Raji (cell line): Measurements from ENCODE around the gene CDH12.

ENCODE experiments used
- POLR2A ChIP-seq: IDR thresholded peaks from 2 replicates; pipeline ENCODE4 v1.6.1; 2011; ENCODE audit warnings: low read depth, low read length, control low read depth; ENCODE audit not compliant: insufficient read depth

Gene CDH12

DNA sequence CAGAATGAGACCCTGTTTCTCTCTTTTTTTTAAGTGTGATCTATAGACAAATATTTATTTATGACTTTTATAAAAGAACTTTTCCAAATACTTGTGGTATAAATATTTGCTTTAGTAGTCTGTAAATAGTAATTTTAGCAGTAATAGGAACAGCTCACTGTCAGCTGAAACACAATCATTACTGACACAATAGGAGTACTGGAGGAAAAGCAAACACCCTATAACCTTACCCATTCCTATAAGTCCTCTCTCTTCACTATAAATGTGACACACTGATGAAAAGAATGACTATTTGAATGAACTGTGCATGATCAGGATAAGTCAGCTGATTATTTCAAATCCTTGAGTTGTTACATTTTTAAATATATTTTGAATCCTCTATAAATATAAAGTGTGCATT, 72.4 kb downstream of the CDH12 start:
- TF ChIP-seq POLR2A, result no peak

GRCh38 chr5:22779499-22779898, 73.6 kb downstream of the CDH12 start:
- no peak for TF ChIP-seq POLR2A

DNA sequence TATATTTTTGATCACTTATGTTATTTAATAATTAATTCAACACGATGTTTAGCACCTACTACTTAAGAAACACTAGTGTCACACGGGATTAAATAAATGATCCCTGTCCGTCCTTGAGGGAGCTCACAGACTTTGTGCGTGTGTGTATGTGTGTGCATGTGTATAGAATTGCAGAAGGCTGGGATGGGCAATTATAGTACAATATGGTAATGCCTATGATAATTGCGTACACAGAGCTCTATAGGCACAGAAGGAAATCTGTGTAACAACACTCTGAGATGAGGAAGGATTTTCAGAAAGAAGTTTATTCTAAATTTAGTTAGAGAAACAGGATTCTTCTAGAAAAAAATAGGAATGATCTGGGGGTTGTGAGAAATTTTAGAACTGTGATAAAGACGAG, 76.9 kb downstream of the CDH12 start:
- TF ChIP-seq POLR2A, result no peak

DNA sequence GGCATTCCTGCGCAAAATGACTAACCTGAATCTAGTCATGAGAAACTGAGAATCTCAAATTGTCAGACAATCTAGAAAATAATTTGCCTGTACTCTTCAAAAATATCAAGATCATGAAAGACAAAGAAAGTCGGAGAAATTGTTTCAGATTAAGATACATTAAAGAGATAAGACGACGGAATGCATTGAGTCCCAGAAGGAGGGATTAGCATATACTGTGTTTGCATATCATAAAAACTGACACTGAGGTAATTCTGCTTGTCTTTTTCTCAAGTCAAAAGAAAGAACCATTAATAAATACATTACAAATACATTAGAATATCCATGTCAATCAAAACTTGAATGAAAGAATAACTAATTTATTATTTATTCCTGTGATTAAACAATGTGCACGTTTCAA, 88.4 kb downstream of the CDH12 start:
- no peak for TF ChIP-seq POLR2A

DNA sequence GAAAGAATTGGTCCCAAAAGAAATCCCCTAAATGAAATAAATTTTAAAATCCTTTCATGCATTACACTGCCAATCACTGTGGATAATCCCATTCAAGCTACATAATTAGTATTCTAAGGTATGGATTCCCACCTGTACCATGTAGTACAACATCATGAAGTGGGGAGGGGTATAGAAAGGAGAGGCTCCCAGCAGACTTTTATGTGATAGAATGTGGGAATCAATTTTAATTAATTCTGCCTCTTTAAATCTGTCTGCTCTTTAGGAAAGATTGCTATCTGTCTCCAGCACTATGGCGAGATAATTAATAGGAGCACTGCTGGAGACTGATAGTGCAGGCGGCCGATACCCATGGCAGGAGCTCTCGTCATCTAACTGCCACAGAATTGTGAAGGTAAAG, 95.4 kb downstream of the CDH12 start:
- TF ChIP-seq POLR2A, result no peak

GRCh38 chr5:22754155-22754554, 99.0 kb downstream of the CDH12 start:
- TF ChIP-seq POLR2A, result no peak

DNA sequence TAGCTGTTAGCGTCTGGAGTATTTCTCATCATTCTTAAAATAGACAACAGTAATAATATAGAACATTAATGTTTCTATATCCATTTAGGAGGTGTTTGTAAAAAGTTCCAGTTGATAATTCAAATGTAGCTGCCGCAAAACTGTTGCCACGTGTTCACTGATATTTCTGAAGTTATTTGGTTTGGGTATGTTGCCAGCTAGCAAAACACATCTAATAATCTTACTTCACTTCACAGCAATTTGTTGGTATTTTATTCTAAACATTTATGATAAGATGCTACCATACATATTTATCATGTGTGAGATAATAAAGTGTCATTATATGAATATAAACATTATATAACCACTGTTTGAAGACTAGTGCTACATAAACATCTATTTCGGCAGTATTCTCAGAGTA, 101.6 kb downstream of the CDH12 start:
- no peak for TF ChIP-seq POLR2A

DNA sequence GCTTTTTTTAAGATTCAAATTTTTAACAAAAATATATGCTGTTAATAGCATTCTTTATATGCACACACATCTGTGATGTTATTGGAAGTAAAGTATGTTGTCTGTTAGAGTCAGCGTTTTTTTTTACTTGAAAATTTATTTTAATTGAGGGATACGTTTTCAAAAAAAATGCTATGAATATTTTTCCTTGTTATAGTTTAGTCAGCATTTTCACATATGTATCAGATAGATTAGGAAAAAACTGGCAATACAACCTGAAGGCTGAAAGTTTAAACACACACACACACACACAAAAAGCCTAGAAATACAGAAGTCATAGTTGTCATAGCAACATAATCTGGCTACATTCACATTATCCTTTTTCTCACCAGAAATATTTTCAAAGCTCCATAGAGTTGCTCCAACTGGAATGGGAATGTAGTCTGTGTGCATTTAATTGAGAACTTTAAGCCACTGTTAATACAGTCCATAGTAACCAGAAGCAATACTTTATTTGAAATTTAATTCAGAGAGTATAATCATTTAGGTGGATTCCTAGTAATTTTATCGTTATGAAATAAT, 116.6 kb downstream of the CDH12 start:
- TF ChIP-seq POLR2A, result no peak

- TF ChIP-seq POLR2A, result no peak
Measured at GRCh38 chr5:22734907-22735306, 118.2 kb downstream of the CDH12 start.

- TF ChIP-seq POLR2A, result no peak
Measured at GRCh38 chr5:22728610-22729009, 124.5 kb downstream of the CDH12 start.

DNA sequence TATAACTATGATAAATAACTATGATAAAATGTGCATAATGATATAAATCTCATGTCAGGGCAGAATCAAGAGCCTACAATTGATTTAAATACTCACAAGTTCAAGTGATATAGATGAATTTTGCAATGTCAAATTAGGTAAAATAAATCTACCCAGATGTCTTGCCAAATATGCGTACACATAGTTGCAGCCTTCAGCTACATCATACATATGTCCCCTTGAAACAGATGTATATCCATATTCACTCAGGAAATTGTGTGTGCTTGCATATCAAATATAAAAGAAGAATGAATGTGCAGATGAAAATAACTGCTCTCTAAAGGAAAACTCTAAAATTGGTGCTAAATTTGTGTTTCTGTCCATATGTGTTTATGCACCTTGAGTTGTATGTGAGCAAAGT, 130.7 kb downstream of the CDH12 start:
- TF ChIP-seq POLR2A, result no peak

DNA sequence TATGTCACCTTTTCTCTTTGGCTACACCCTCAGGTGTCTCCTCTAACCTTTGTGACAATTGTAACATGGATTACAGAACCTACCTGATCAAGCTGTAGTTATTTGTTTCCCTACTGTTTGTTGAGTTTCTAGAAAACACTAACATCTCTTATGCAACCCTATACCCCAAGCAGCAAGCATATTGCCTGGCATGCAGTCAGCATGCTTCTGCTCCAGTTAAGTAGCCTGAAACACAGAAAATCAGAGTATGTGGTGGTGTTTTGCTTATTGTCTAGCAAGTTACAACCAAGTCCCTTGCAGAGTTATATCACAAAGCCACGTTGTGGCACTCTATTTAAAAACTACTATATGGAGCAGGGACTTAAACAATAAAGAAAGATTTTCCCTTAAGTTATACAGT, 131.1 kb downstream of the CDH12 start:
- TF ChIP-seq POLR2A, result no peak

DNA sequence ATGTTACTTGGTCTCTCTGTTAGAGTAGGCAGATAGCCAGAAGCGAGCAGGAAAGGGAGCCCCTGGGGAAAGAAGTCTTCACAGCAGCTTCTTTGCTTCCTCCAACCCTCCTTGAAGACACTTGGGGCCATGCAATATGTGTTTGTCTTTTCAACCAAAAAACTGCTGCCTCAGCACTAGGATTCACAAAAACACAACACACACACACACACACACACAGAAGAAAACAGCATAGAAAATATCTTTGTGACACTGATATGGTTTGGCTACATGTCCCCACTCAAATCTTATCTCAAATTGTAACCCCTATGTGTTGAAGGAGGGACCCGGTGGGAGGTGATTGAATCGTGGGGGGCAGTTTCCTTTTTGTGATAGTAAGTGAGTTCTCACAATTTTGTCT, 133.3 kb downstream of the CDH12 start:
- no peak for TF ChIP-seq POLR2A

DNA sequence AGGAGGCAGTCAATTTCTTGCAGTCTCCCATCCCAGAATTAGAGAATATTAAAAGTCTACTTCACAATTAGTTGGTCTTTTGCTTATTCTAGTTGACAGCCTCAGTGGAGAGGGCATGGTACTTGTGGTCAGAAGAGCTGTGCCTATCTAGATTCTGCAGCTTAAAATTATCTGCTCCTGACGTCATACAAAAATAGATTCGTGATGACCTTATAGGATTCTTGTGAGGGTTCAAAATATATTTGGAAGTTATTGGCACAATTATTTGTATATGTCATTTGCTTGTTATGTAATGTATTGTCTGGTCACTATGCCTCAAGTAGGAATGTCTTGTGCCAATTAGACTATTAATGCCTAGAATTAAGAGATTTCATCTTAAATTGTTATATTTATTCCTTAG, 142.5 kb downstream of the CDH12 start:
- no peak for TF ChIP-seq POLR2A

DNA sequence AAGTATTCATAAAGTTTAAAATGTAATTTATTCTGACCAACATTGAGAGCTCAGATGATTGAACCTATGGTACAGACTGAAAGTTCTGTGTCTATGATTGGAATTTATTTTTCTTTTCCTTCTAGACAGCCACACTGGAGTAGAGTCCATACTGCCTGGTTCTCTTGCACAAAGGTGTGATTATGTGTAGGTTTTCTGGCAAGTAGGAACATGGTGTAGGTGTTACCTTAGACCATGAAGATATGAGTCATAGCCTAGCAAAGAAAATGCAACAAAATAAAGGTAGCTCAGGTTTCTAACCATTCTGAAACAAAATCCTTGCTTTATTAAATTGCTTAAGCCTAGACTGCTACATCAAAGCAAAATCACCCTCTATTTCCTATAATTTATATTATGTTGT, 143.4 kb downstream of the CDH12 start:
- TF ChIP-seq POLR2A, result no peak

DNA sequence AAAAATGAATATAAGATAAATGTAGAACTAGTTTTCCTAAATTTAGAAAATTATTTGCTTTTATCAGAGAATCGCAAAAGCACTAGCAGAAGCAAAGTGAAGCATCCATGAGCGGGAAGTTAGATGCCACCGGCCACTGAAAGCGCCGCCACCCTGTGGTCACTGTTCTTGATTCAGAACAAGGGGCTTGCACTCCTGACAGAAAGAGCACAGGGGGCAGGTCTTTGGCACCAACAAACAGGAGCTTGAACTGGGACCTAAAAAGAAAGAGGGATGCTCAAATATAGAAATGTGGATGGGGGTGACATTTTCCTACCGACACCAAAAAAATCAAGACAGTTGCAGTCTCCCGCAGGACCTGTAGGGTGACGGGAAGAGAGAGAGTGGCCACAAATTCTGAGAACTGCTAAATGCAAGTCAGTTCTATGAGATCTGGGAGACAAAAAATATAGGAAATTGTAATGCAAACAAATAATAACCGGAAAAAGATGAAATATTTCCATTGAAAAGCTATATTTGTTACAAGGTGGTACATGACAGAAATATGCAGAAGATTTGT, 144.3 kb downstream of the CDH12 start:
- TF ChIP-seq POLR2A, result no peak

GRCh38 chr5:22706901-22707300, 146.2 kb downstream of the CDH12 start:
- no peak for TF ChIP-seq POLR2A
